Cardiac fibroblast (primary cell): ENCODE data around the gene DUS3L.

Source experiments
- DNase-seq, 2 donors: peaks; one replicate each; pipeline versions ENCODE4 v3.0.0 to v3.0.0-alpha.2; 2010; ENCODE audit warnings: low read depth in 2 of 2
- H3K4me3 ChIP-seq, 2 donors: replicated peaks in 1 of 2; 1 replicate in 1 of 2; 2 replicates in 1 of 2; pipeline ENCODE4 v1.5.1; 2011; ENCODE audit warnings: low read depth in 2 of 2, low read length in 2 of 2, mild to moderate bottlenecking in 2 of 2, moderate library complexity in 1 of 2
- TF ChIP-seq, protein P1 (sequence below): IDR thresholded peaks from one replicate; pipeline ENCODE4 v1.5.1; 2011; ENCODE audit warnings: low read depth, mild to moderate bottlenecking, low read length, inconsistent platforms

Gene DUS3L

DNA sequence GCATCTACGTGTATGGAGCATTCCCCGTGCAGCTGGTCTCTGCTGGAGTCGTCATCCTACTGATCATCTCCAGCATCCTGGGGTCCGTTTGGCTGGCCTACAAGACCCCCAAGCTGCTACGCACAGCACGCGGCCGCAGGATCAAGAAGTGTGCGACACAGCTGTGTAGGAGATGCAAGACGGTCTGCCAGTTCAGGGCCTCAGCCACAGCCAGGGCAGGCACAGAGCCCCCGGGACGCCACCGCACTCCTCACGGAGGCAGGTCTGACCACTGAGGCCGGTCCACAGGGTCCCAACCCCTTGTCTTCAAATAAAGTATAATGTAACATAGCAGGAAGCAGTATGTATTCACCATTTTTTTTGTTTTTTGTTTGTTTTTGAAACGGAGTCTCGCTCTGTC is 12.6 kb downstream of the DUS3L start:
- no peak overlapping the region for H3K4me3 ChIP-seq
- DNase-seq: no peak
- TF ChIP-seq, protein P1, sequence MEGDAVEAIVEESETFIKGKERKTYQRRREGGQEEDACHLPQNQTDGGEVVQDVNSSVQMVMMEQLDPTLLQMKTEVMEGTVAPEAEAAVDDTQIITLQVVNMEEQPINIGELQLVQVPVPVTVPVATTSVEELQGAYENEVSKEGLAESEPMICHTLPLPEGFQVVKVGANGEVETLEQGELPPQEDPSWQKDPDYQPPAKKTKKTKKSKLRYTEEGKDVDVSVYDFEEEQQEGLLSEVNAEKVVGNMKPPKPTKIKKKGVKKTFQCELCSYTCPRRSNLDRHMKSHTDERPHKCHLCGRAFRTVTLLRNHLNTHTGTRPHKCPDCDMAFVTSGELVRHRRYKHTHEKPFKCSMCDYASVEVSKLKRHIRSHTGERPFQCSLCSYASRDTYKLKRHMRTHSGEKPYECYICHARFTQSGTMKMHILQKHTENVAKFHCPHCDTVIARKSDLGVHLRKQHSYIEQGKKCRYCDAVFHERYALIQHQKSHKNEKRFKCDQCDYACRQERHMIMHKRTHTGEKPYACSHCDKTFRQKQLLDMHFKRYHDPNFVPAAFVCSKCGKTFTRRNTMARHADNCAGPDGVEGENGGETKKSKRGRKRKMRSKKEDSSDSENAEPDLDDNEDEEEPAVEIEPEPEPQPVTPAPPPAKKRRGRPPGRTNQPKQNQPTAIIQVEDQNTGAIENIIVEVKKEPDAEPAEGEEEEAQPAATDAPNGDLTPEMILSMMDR: no peak

DNA sequence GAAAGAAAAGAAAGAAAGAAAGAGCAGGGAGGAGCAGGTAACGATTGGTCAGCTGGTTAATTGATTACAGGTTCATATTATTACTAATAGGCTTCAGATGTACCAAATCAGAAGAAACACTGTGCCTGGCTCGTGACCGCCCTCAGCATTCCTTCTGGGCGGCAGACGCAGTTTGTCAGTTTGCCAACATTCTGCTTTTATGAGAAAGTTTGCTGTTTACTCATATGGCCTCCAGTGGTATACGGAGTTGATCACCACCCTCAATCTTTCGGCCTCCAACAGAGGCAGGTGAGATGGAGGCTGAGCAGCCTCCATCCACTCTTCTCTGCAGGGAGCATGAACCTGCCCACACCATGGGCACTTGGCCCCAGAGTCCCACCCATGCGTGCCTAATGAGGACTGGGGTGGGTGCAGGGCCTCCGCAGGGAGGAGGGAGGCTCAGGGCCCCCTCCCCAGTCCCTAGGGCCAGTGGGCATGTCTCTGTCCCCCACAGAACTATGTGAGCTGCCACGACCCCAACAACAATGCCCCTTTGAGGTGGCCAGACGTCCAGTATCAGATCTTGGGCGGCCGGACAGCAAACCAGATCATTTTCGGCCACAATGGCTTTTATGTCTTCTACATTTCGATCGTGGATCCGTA is 15.2 kb downstream of the DUS3L start:
- peak; percentile 53 to 68 for DNase-seq
- TF ChIP-seq, protein P1: no peak
- H3K4me3 ChIP-seq: no peak overlapping the region

GRCh38 chr19:5774921-5775320 is 16.0 kb downstream of the DUS3L start:
- TF ChIP-seq, protein P1: no peak
- no peak overlapping the region for H3K4me3 ChIP-seq
- no peak for DNase-seq

- H3K4me3 ChIP-seq: no peak overlapping the region
- TF ChIP-seq, protein P1: no peak
- DNase-seq: no peak
These were observed 17.7 kb downstream of the DUS3L start for GRCh38 chr19:5773276-5773675.

DNA sequence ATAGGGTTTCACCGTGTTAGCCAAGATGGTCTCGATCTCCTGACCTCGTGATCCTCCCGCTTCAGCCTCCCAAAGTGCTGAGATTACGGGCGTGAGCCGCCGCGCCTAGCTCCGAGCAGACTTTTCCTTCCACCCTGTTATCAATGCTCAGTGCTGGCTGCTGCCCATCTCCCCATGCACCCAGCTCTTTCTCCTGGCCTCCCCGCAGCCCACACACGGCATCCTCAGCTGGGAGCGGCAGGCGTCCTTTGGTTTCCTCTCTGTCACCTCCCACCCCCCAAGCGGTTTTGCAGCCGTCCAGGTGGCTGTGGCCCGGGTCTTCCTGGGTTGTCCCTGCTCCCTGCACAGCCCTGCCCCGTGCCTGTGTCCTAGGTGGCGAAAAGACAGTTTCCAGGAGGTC is 18.5 kb downstream of the DUS3L start:
- no peak overlapping the region for H3K4me3 ChIP-seq
- DNase-seq: no peak
- TF ChIP-seq, protein P1: no peak

DNA sequence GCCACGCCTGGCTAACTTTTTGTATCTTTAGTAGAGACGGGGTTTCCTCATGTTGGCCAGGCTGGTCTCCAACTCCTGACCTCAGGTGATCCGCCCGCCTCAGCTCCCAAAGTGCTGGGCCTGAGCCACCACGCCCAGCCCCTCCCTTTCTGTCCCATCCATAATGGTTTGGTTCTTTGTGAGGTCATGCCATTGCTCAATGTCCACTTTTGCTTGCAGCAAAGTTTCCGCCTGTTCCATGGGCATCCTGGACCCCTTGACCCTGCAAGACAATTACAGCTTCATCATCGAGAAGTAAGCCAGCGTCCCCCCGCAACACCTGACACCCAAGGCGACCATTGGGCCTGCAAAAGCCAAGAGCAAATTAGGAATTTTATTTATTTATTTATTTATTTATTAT is 23.0 kb downstream of the DUS3L start:
- H3K4me3 ChIP-seq: no peak overlapping the region
- TF ChIP-seq, protein P1: no peak
- no peak for DNase-seq

DNA sequence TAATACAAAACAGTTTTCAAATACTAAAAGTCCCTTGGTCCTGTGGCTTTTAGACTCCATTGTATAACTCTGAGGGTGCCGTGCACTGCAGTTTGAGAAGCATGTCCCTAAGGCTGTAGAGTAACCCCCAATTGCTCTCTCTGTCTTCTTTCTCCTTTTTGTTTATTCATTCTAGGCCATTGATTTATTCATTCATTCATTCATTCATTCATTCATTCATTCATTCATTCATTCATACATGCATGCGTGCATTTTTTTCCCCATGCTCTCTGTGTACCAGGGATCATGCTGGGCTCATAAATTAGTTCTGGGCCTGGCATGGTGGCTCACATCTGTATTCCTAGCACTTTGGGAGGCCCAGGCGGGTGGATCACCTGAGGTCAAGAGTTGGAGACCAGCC is 25.7 kb downstream of the DUS3L start:
- TF ChIP-seq, protein P1: no peak
- H3K4me3 ChIP-seq: no peak overlapping the region
- DNase-seq: no peak
